K562 (cell line): ENCODE results near the gene GGACT. TPM values are rescaled to one million over a fixed set of nuclear protein-coding genes. Genes with fewer than 3 reads are reported as not detected.
A peak's percentile ranks its signal among the peaks of the same experiment; 100 is the strongest.

Experiments
- ETV1 ChIP-seq: fragments of 450-650 bp; conservative IDR thresholded peaks from 2 replicates; pipeline ENCODE4 v1.6.1; 2016; ENCODE audit warnings: missing genetic modification characterization, control low read depth, low read depth, missing compliant biosample characterization
- HCFC1 ChIP-seq: IDR thresholded peaks from 2 replicates; pipeline ENCODE4 v1.6.1; 2012; ENCODE audit warnings: low read depth, low read length, improper control_type of control experiment
- NCOR1 ChIP-seq: fragments of 450-650 bp; IDR thresholded peaks from 2 replicates; pipeline ENCODE4 v1.6.1; 2016; ENCODE audit warnings: mild to moderate bottlenecking, moderate library complexity
- NR4A1 ChIP-seq, 2 experiments: fragments of 250-450 bp in 1 of 2; fragments of 450-650 bp in 1 of 2; sonication (Bioruptor Pico) in 1 of 2; IDR thresholded peaks; 2 replicates each; pipeline versions ENCODE4 v1.4.0 to v1.6.1; 2016 to 2020; ENCODE audit warnings: mild to moderate bottlenecking in 2 of 2, missing compliant biosample characterization in 1 of 2, missing genetic modification characterization in 1 of 2, moderate library complexity in 1 of 2
- SETDB1 ChIP-seq: IDR thresholded peaks from one replicate; pipeline ENCODE4 v1.6.1; 2012; ENCODE audit warnings: low read length, control low read depth, inconsistent platforms
- SRSF7 ChIP-seq: fragments of 200-400 bp; formaldehyde crosslinking; optimal IDR thresholded peaks from 2 replicates; pipeline ENCODE3; 2017; ENCODE audit warnings: mild to moderate bottlenecking, low read depth, low read length
- polyA plus RNA-seq, 8 experiments: library from polyadenylated mRNA; depleted of rRNA in 4 of 8; stranded (reverse) in 5 of 8; unstranded in 3 of 8; fragments of >200 nt; fragmentation: Nextera tagmentation in 2 of 8; fragmentation: Illumina TruSeq in 1 of 8; extraction: Ambion mirVana in 2 of 8; extraction: Trizol in 1 of 8; gene quantifications; 2 replicates each; pipeline versions ENCODE4 v1.2.1 to v1.2.3, GENCODE V29; 2011 to 2014; ENCODE audit warnings: inconsistent platforms in 1 of 8, missing spikeins in 1 of 8
- total RNA-seq, 7 experiments: library from RNA; depleted of rRNA in 6 of 7; stranded (reverse); fragments of >200 nt in 6 of 7; fragmentation: Illumina TruSeq in 2 of 7; extraction: Trizol in 2 of 7; gene quantifications; 2 replicates each; pipeline versions ENCODE4 v1.2.1 to v1.2.3, GENCODE V29; 2011 to 2021; ENCODE audit warnings: low replicate concordance in 1 of 7
- TF ChIP-seq, protein P1 (sequence below), 2 experiments: fragments of 450-650 bp in 1 of 2; IDR thresholded peaks; 2 replicates each; pipeline ENCODE4 v1.6.1; 2011 to 2017; ENCODE audit warnings: low read depth in 2 of 2, antibody characterized with exemption in 1 of 2, borderline replicate concordance in 1 of 2, low read length in 1 of 2, mild to moderate bottlenecking in 1 of 2, mixed read lengths in 1 of 2; ENCODE audit not compliant: control insufficient read depth in 1 of 2
- TF ChIP-seq, protein P2 (sequence below): fragments of 450-650 bp; IDR thresholded peaks from 2 replicates; pipeline ENCODE4 v1.6.1; 2017; ENCODE audit warnings: antibody characterized with exemption, mild to moderate bottlenecking
- TF ChIP-seq, protein P3 (sequence below): fragments of 250-450 bp; sonication (Bioruptor Pico); IDR thresholded peaks from 2 replicates; pipeline ENCODE4 v1.4.0; 2020
- TF ChIP-seq, protein P4 (sequence below), 2 experiments: IDR thresholded peaks; 2 replicates each; pipeline ENCODE4 v1.6.1; 2011; ENCODE audit warnings: borderline replicate concordance in 1 of 2, control low read depth in 1 of 2, low read depth in 1 of 2, low read length in 1 of 2, mild to moderate bottlenecking in 1 of 2, mixed read lengths in 1 of 2, moderate library complexity in 1 of 2; ENCODE audit not compliant: insufficient read depth in 1 of 2, insufficient read length in 1 of 2, poor library complexity in 1 of 2, severe bottlenecking in 1 of 2; ENCODE audit errors: extremely low read depth in 1 of 2

The GGACT gene
- total and polyA plus RNA-seq, 9 of the 15 experiments (the other 6 are each of a cell fraction or from before 2014, with no cell fraction given): 0.20 to 3.2 (median 1.7) TPM

DNA sequence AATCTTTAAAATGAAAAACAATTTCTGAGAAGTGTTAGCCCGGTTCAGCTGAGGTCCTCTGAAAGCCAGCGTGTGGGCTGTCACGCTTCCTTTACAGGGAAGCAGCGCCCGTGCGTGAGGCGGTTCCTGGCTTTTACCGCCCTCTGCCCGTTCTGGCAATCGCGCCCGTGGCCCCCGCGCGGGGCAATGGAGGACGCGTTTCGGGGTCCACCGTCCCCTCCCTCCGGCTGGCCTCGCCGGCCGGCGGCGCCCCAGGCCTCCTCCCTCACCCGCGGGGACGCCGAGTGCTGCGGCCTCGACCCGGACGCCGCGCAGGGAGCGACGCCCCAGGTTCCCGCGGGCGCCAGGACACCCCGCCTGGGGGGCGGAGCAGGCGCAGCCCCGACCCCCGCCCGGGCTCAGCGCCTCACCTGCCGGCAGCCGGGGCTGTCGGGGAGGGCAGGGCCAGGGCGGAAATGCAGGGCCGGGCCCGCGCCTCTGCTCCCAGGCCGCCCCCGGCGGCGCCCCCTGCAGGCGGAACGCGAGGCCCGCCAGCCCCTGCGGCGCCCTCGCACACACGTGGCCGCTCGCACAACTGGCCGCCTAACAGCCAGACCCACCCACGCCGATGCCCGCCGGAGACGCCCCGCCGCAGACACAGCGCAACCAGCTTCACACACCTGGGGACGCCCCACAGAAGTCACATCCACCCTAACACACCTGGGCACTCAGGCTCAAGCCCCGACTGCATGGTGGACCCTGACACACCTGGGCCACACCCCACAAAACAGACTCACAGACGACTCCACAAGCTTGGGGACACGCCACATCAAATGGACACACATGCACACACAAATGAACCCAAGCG lies at the start of gene GGACT (continued):
- TF ChIP-seq, protein P1, sequence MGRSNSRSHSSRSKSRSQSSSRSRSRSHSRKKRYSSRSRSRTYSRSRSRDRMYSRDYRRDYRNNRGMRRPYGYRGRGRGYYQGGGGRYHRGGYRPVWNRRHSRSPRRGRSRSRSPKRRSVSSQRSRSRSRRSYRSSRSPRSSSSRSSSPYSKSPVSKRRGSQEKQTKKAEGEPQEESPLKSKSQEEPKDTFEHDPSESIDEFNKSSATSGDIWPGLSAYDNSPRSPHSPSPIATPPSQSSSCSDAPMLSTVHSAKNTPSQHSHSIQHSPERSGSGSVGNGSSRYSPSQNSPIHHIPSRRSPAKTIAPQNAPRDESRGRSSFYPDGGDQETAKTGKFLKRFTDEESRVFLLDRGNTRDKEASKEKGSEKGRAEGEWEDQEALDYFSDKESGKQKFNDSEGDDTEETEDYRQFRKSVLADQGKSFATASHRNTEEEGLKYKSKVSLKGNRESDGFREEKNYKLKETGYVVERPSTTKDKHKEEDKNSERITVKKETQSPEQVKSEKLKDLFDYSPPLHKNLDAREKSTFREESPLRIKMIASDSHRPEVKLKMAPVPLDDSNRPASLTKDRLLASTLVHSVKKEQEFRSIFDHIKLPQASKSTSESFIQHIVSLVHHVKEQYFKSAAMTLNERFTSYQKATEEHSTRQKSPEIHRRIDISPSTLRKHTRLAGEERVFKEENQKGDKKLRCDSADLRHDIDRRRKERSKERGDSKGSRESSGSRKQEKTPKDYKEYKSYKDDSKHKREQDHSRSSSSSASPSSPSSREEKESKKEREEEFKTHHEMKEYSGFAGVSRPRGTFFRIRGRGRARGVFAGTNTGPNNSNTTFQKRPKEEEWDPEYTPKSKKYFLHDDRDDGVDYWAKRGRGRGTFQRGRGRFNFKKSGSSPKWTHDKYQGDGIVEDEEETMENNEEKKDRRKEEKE (IDR thresholded peaks at IDR 0.05; ENCODE audit: borderline replicate concordance in 1 of 2, control insufficient read depth in 1 of 2, low read depth in 2 of 2, low read length in 1 of 2): no peak
- TF ChIP-seq NR4A1 (CRISPR knock-in tag; IDR thresholded peaks at IDR 0.05) (no peak), NR4A1 (tag; IDR thresholded peaks at IDR 0.05) (peak; percentile 79; the same call in 1 of the 2 replicates), NCOR1 (no peak), ETV1 (tag) (0 out of 2 replicates have a peak, but pooled peaks have one; percentile 19), SRSF7 (no peak), SETDB1 (no peak), HCFC1 (peak; percentile 49)
- TF ChIP-seq, protein P2, sequence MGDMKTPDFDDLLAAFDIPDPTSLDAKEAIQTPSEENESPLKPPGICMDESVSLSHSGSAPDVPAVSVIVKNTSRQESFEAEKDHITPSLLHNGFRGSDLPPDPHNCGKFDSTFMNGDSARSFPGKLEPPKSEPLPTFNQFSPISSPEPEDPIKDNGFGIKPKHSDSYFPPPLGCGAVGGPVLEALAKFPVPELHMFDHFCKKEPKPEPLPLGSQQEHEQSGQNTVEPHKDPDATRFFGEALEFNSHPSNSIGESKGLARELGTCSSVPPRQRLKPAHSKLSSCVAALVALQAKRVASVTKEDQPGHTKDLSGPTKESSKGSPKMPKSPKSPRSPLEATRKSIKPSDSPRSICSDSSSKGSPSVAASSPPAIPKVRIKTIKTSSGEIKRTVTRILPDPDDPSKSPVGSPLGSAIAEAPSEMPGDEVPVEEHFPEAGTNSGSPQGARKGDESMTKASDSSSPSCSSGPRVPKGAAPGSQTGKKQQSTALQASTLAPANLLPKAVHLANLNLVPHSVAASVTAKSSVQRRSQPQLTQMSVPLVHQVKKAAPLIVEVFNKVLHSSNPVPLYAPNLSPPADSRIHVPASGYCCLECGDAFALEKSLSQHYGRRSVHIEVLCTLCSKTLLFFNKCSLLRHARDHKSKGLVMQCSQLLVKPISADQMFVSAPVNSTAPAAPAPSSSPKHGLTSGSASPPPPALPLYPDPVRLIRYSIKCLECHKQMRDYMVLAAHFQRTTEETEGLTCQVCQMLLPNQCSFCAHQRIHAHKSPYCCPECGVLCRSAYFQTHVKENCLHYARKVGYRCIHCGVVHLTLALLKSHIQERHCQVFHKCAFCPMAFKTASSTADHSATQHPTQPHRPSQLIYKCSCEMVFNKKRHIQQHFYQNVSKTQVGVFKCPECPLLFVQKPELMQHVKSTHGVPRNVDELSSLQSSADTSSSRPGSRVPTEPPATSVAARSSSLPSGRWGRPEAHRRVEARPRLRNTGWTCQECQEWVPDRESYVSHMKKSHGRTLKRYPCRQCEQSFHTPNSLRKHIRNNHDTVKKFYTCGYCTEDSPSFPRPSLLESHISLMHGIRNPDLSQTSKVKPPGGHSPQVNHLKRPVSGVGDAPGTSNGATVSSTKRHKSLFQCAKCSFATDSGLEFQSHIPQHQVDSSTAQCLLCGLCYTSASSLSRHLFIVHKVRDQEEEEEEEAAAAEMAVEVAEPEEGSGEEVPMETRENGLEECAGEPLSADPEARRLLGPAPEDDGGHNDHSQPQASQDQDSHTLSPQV: peak; percentile 97
- TF ChIP-seq, protein P3, sequence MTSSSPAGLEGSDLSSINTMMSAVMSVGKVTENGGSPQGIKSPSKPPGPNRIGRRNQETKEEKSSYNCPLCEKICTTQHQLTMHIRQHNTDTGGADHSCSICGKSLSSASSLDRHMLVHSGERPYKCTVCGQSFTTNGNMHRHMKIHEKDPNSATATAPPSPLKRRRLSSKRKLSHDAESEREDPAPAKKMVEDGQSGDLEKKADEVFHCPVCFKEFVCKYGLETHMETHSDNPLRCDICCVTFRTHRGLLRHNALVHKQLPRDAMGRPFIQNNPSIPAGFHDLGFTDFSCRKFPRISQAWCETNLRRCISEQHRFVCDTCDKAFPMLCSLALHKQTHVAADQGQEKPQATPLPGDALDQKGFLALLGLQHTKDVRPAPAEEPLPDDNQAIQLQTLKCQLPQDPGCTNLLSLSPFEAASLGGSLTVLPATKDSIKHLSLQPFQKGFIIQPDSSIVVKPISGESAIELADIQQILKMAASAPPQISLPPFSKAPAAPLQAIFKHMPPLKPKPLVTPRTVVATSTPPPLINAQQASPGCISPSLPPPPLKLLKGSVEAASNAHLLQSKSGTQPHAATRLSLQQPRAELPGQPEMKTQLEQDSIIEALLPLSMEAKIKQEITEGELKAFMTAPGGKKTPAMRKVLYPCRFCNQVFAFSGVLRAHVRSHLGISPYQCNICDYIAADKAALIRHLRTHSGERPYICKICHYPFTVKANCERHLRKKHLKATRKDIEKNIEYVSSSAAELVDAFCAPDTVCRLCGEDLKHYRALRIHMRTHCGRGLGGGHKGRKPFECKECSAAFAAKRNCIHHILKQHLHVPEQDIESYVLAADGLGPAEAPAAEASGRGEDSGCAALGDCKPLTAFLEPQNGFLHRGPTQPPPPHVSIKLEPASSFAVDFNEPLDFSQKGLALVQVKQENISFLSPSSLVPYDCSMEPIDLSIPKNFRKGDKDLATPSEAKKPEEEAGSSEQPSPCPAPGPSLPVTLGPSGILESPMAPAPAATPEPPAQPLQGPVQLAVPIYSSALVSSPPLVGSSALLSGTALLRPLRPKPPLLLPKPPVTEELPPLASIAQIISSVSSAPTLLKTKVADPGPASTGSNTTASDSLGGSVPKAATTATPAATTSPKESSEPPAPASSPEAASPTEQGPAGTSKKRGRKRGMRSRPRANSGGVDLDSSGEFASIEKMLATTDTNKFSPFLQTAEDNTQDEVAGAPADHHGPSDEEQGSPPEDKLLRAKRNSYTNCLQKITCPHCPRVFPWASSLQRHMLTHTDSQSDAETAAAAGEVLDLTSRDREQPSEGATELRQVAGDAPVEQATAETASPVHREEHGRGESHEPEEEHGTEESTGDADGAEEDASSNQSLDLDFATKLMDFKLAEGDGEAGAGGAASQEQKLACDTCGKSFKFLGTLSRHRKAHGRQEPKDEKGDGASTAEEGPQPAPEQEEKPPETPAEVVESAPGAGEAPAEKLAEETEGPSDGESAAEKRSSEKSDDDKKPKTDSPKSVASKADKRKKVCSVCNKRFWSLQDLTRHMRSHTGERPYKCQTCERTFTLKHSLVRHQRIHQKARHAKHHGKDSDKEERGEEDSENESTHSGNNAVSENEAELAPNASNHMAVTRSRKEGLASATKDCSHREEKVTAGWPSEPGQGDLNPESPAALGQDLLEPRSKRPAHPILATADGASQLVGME (CRISPR knock-in tag): no peak
- TF ChIP-seq, protein P4, sequence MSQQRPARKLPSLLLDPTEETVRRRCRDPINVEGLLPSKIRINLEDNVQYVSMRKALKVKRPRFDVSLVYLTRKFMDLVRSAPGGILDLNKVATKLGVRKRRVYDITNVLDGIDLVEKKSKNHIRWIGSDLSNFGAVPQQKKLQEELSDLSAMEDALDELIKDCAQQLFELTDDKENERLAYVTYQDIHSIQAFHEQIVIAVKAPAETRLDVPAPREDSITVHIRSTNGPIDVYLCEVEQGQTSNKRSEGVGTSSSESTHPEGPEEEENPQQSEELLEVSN (IDR thresholded peaks at IDR 0.05; ENCODE audit: borderline replicate concordance in 1 of 2, extremely low read depth in 1 of 2, insufficient read depth in 1 of 2, insufficient read length in 1 of 2, low read depth in 1 of 2, low read length in 1 of 2, poor library complexity in 1 of 2, severe bottlenecking in 1 of 2): peak; percentile 98 to 99
